OCI-LY7 (cell line): ENCODE measurements around the gene MS4A10. TPM values are rescaled to one million over a fixed set of nuclear protein-coding genes. Genes with fewer than 3 reads are reported as not detected.

Experiments used
- BruUV-seq: library from RNA; stranded (reverse); fragments of 400-500 nt; replicated peaks from 2 replicates; lab custom pipeline; 2021; lab: Mats Ljungman, UMichigan
- CTCF ChIA-PET: fragments of 300-600 bp; sonication (Branson Sonifier 250); formaldehyde crosslinking; loops from one replicate; lab custom pipeline; 2022; ENCODE audit warnings: antibody characterized with exemption; ENCODE audit not compliant: unreplicated experiment; lab: Charles Lee
- POLR2A ChIA-PET: fragments of 300-600 bp; sonication (Branson Sonifier 250); formaldehyde crosslinking; loops from one replicate; lab custom pipeline; 2022; ENCODE audit warnings: antibody characterized with exemption; lab: Charles Lee
- DNase-seq: peaks from one replicate; pipeline ENCODE4 v3.0.0-alpha.2; 2015; ENCODE audit warnings: low spot score
- H2AFZ ChIP-seq: fragments of 200-600 bp; sonication (generic), shearing (Covaris generic); 2 replicates; pipeline ENCODE4 v1.6.1; 2014; ENCODE audit warnings: mild to moderate bottlenecking, antibody characterized with exemption, low read length, moderate library complexity
- H3K27ac ChIP-seq: fragments of 200-600 bp; sonication (generic); 2 replicates; pipeline ENCODE4 v1.5.1; 2014; ENCODE audit warnings: mixed run types, low read depth, mild to moderate bottlenecking, moderate library complexity, low read length, inconsistent platforms; ENCODE audit not compliant: poor library complexity, severe bottlenecking
- H3K36me3 ChIP-seq: fragments of 200-600 bp; sonication (generic); 2 replicates; pipeline ENCODE4 v1.6.1; 2014; ENCODE audit warnings: mild to moderate bottlenecking, antibody characterized with exemption, low read length, moderate library complexity, mixed read lengths; ENCODE audit not compliant: insufficient read depth
- H3K4me1 ChIP-seq: fragments of 200-600 bp; sonication (generic); 2 replicates; pipeline ENCODE4 v1.5.1; 2014; ENCODE audit warnings: mild to moderate bottlenecking, low read length; ENCODE audit not compliant: insufficient read depth, poor library complexity, severe bottlenecking
- H3K4me2 ChIP-seq: fragments of 200-600 bp; sonication (generic); 2 replicates; pipeline ENCODE4 v1.6.1; 2014; ENCODE audit warnings: mild to moderate bottlenecking, low read length
- H3K4me3 ChIP-seq: fragments of 200-600 bp; sonication (generic); 2 replicates; pipeline ENCODE4 v1.5.1; 2014; ENCODE audit warnings: mild to moderate bottlenecking, low read depth, low read length; ENCODE audit not compliant: poor library complexity, severe bottlenecking
- H3K79me2 ChIP-seq: fragments of 200-600 bp; sonication (generic); 2 replicates; pipeline ENCODE4 v1.6.1; 2016; ENCODE audit warnings: low read depth, mild to moderate bottlenecking, low read length, moderate library complexity, mixed read lengths; ENCODE audit not compliant: insufficient read depth
- H3K9me2 ChIP-seq: fragments of 200-600 bp; sonication (generic); 2 replicates; pipeline ENCODE4 v1.6.1; 2016; ENCODE audit warnings: mild to moderate bottlenecking, low read length, mixed read lengths; ENCODE audit not compliant: insufficient read depth
- H3K9me3 ChIP-seq: fragments of 200-600 bp; sonication (generic); 2 replicates; pipeline ENCODE4 v1.6.1; 2014; ENCODE audit warnings: mild to moderate bottlenecking, mixed run types, low read length, mixed read lengths
- H4K20me1 ChIP-seq: fragments of 200-600 bp; sonication (generic); 2 replicates; pipeline ENCODE4 v1.6.1; 2014; ENCODE audit warnings: mild to moderate bottlenecking, antibody characterized with exemption, low read length, moderate library complexity, mixed read lengths; ENCODE audit not compliant: insufficient read depth
- CTCF ChIP-seq: fragments of 200-600 bp; sonication (generic); conservative IDR thresholded peaks from 2 replicates; pipeline ENCODE4 v1.5.1; 2014; ENCODE audit warnings: mild to moderate bottlenecking, antibody characterized with exemption, low read length, moderate library complexity, mixed read lengths
- EZH2phosphoT487 ChIP-seq: fragments of 200-600 bp; sonication (generic); IDR thresholded peaks from 2 replicates; pipeline ENCODE4 v1.6.1; 2018; ENCODE audit warnings: low read depth, borderline replicate concordance, mild to moderate bottlenecking, mixed run types, antibody characterized with exemption, low read length, moderate library complexity, mixed read lengths
- intact Hi-C: fragments of 100-400 bp; cut with micrococcal nuclease; formaldehyde crosslinking; loops from one replicate; pipeline ENCODE4 v1.10.0; 2022; ENCODE audit not compliant: unreplicated experiment
- total RNA-seq, 2 experiments: library from RNA; depleted of rRNA in 1 of 2; stranded (reverse); fragments of >200 nt in 1 of 2; shearing (Covaris generic) in 1 of 2; gene quantifications; 2 replicates each; pipeline ENCODE4 v1.2.3, GENCODE V29; 2014 to 2022

MS4A10 gene
- total RNA-seq, 2 experiments from 2014 or later = not detected

- no TSS peak for BruUV-seq
- CTCF ChIA-PET = interaction anchor here (0.8 kb wide), 1 partner anchor 9 kb away, joined by 3 read pairs; no protein-coding TSS in a partner anchor
- intact Hi-C loops = no loop called here
- no peak for DNase-seq
- H4K20me1 ChIP-seq = no peaks in the 10 kb centered on the region
- H3K4me2 ChIP-seq = no peak overlapping the region
- no peaks in the 10 kb centered on the region for H3K4me1 ChIP-seq
- no peaks in the 10 kb centered on the region for H3K36me3 ChIP-seq
- H3K79me2 ChIP-seq = no peaks in the 10 kb centered on the region
- no peaks in the 10 kb centered on the region for H3K9me2 ChIP-seq
- no peaks in the 10 kb centered on the region for H3K9me3 ChIP-seq
- H3K27ac ChIP-seq = no peak overlapping the region
- POLR2A ChIA-PET = interaction anchor here (0.6 kb wide), 1 partner anchor 576 kb away, joined by 3 read pairs; no protein-coding TSS in a partner anchor
- no peak overlapping the region for H2AFZ ChIP-seq
- H3K4me3 ChIP-seq = no peak overlapping the region
- TF ChIP-seq EZH2phosphoT487 (no peak), CTCF (no peak)
Measured at GRCh38 chr11:60771879-60772525, 13.1 kb upstream of the MS4A10 start.

- TF ChIP-seq EZH2phosphoT487 (no peak), CTCF (no peak)
- no peaks in the 10 kb centered on the region for H3K36me3 ChIP-seq
- no peak overlapping the region for H2AFZ ChIP-seq
- no peaks in the 10 kb centered on the region for H3K9me2 ChIP-seq
- H3K79me2 ChIP-seq = no peaks in the 10 kb centered on the region
- DNase-seq = no peak
- ChIA-PET POLR2A (no interaction called here), CTCF (interaction anchor here (0.9 kb wide), 1 partner anchor 10 kb away, joined by 3 read pairs; no protein-coding TSS in a partner anchor)
- BruUV-seq = no TSS peak
- no peak overlapping the region for H3K4me3 ChIP-seq
- H3K4me2 ChIP-seq = no peak overlapping the region
- no peak overlapping the region for H3K27ac ChIP-seq
- H3K4me1 ChIP-seq = no peaks in the 10 kb centered on the region
- no peaks in the 10 kb centered on the region for H4K20me1 ChIP-seq
- intact Hi-C loops = no loop called here
- H3K9me3 ChIP-seq = no peaks in the 10 kb centered on the region
Measured at GRCh38 chr11:60772666-60773065, 12.5 kb upstream of the MS4A10 start.

- CTCF ChIA-PET = no interaction called here
- H3K27ac ChIP-seq = no peak overlapping the region
- H3K4me2 ChIP-seq = no peak overlapping the region
- no peaks in the 10 kb centered on the region for H3K4me1 ChIP-seq
- no peak overlapping the region for H3K4me3 ChIP-seq
- H4K20me1 ChIP-seq = no peaks in the 10 kb centered on the region
- H2AFZ ChIP-seq = no peak overlapping the region
- no peak for DNase-seq
- no peaks in the 10 kb centered on the region for H3K9me3 ChIP-seq
- POLR2A ChIA-PET = interaction anchor here (0.7 kb wide), 1 partner anchor 278 kb away, joined by 3 read pairs; no protein-coding TSS in a partner anchor
- intact Hi-C loops = loop anchor here (1.0 to 2.0 kb wide), 3 partner anchors 56 to 355 kb away; no protein-coding TSS in a partner anchor
- no peaks in the 10 kb centered on the region for H3K9me2 ChIP-seq
- TF ChIP-seq CTCF (no peak), EZH2phosphoT487 (no peak)
- no peaks in the 10 kb centered on the region for H3K36me3 ChIP-seq
- no TSS peak for BruUV-seq
- H3K79me2 ChIP-seq = no peaks in the 10 kb centered on the region
Measured at GRCh38 chr11:60774726-60775125, 10.4 kb upstream of the MS4A10 start.
